Measurements from ENCODE around the gene PDCD2L. TPM values are rescaled to one million over a fixed set of nuclear protein-coding genes. Genes with fewer than 3 reads are reported as not detected.

PDCD2L gene
- total RNA-seq, 4 donors from 2014 or later: 6.1 to 12.8 (median 9.2) TPM

DNA sequence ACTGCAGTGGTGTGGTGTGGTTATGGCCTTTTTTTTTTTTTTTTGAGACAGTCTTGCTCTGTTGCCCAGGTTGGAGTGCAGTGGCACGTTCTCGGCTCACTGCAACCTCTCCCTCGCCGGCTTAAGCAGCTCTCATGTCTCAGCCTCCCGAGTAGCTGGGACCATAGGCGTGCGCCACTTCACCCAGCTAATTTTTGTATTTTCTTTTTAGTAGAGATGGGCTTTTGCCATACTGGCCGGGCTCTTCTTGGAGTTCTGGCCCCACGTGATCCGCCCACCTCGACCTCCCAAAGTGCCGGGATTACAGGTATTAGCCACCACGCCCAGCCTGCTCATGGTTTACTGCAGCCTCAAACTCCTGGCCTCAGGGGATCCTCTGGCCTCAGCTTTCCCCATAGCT, 7.0 kb downstream of the PDCD2L start:
- TF ChIP-seq, protein P1, sequence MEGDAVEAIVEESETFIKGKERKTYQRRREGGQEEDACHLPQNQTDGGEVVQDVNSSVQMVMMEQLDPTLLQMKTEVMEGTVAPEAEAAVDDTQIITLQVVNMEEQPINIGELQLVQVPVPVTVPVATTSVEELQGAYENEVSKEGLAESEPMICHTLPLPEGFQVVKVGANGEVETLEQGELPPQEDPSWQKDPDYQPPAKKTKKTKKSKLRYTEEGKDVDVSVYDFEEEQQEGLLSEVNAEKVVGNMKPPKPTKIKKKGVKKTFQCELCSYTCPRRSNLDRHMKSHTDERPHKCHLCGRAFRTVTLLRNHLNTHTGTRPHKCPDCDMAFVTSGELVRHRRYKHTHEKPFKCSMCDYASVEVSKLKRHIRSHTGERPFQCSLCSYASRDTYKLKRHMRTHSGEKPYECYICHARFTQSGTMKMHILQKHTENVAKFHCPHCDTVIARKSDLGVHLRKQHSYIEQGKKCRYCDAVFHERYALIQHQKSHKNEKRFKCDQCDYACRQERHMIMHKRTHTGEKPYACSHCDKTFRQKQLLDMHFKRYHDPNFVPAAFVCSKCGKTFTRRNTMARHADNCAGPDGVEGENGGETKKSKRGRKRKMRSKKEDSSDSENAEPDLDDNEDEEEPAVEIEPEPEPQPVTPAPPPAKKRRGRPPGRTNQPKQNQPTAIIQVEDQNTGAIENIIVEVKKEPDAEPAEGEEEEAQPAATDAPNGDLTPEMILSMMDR (IDR thresholded peaks at IDR 0.05): no peak
- ATAC-seq (ENCODE audit: low FRiP score) (no peak), DNase-seq (ENCODE audit: low spot score) (no peak)

DNA sequence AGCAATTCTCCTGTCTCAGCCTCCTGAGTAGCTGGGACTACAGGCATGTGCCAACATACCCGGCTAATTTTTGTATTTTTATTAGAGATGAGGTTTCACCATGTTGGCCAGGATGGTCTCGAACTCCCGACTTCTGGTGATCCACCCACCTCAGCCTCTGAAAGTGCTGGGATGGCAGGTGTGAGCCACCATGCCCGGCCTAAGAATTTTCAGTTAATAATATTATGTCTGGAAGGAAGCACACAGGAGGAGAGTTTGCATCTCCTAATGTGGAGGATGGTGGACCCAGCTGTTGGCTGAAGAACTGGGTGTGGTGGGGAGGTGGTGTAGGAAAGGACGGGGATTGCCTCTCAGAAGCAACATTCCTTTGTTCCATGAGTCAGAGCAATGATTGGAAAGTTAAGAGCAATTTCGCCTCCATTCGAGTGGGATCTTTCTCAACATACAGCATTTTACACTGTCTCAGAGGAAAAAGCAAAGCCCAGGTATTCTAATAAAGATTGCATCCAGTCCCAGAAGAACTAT, 11.9 kb downstream of the PDCD2L start:
- no peak for DNase-seq (ENCODE audit: low spot score)

DNA sequence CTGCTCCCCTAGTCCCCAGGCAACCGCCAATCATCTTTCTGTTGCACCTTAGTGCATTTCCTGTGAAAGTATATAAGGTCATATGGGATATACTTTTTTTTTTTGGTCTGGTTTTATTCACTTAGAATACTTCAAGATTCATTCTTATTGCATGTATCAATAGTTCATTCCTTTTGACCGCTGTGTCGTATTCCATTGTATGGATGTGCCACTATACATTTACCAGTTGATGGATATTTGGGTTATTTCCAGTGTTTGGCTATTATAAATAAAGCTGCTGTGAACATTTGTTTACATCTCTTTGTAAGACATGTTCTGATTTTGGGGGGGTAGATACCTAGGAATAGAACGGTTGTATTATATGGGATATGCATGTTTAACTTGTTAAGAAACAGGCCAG, 14.1 kb downstream of the PDCD2L start:
- ATAC-seq (ENCODE audit: low FRiP score): no peak
- no peak for DNase-seq (ENCODE audit: low spot score)
- TF ChIP-seq, protein P1 (IDR thresholded peaks at IDR 0.05): no peak

More for the DNA sequence above, 11.9 kb downstream of the PDCD2L start:
- TF ChIP-seq, protein P1 (IDR thresholded peaks at IDR 0.05): no peak
- no peak for ATAC-seq (ENCODE audit: low FRiP score)

DNA sequence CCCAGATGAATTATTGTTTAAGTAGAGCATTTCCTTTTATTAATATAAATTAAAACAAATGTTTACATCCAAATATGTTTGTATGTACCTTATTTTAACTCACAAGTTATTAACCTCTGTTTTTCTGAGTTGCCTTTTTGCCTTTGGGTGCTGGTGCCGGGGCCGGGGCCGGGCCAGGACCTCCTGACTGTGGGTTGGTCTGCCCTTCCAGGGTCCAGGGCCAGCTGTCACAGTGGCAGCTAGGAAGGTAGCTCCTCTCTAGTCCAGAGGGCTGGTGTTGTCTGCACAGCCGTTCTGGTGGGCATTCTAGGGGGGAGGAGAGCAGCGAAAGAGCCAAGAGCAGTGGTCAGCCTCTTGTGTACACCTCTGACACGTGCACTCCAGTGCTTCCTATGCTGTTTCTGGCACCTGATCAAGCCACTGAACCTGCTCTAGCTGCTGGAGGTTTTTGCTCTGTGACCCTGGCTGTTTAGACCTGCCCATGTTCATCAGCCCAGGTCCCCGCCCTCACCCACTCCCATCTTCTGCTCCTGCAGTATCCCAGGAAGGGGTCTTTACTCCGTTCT, 22.0 kb downstream of the PDCD2L start:
- ATAC-seq (ENCODE audit: low FRiP score) (no peak), DNase-seq (ENCODE audit: low spot score) (no peak)
- TF ChIP-seq, protein P1 (IDR thresholded peaks at IDR 0.05): no peak

DNA sequence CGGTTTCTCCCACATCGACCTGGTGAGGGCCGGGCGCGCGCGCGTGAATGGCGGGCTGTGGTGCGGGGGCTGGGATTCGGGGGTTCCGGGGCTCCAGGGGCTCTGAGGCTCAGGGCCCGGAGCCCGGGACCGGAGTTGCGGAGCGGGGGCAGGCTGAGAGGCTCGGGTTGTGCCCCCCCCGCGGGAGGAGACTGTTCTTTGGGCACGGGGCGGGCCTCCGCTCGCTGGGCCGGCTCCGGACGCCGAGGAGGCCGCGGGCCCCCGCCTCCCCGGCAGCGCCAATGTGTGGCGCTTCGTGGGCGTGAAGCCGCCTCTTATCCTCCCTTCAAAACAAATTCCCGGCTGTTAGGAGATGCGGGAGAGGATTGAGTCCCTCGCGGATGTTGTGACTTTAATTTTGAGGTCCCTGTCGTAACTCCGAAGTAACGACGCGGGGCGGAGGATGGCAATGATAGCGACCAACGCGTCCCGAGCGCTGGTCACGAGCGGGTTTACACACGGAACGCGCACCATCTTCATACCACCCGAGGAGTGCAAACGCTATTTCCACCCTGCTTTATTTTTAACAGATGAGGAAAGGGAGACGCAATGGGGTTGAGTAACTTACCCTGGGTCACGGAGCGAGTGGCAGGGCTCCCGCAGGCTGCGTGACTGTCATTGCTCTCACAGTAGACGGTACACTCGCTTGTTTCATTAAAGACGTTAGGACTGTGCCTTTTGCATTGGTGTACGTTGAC, 24.5 kb downstream of the PDCD2L start:
- TF ChIP-seq, protein P1 (IDR thresholded peaks at IDR 0.05): no peak
- DNase-seq (ENCODE audit: low spot score) (no peak), ATAC-seq (ENCODE audit: low FRiP score) (peak; percentile 60)

DNA sequence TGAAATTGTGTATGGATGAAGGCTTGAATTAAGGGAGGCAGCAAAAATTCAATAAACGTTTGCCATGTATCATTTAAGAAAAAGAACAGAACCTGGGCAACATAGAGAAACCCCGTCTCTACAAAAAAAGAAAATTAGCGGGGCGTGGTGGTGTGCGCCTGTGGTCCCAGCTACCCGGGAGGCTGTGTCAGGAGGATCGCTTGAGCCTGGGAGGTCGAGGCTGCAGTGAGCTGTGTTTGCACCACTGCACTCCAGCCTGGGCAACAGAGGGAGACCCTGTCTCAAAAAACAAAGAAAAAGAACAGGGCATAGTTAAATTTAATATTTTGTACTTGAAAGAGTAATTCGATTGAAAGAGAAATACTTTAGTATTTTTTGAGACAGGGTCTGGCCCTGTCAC, 25.4 kb downstream of the PDCD2L start:
- no peak for DNase-seq (ENCODE audit: low spot score)
- no peak for ATAC-seq (ENCODE audit: low FRiP score)
- TF ChIP-seq, protein P1 (IDR thresholded peaks at IDR 0.05): no peak
